CD4-positive, alpha-beta T cell treated with Interleukin-17A for 1 hour (primary cell): Measurements from ENCODE around the gene OR13C5.
"Not testable (repeated sequence)": the region's sequence is repeated elsewhere in the genome, so short reads cannot be mapped to it uniquely, and the experiment has no call there.

Experiments used
- DNase-seq: peaks from one replicate; pipeline ENCODE4 v3.0.0-alpha.2; 2020

The OR13C5 gene, protein sequence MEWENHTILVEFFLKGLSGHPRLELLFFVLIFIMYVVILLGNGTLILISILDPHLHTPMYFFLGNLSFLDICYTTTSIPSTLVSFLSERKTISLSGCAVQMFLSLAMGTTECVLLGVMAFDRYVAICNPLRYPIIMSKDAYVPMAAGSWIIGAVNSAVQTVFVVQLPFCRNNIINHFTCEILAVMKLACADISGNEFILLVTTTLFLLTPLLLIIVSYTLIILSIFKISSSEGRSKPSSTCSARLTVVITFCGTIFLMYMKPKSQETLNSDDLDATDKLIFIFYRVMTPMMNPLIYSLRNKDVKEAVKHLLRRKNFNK

DNA sequence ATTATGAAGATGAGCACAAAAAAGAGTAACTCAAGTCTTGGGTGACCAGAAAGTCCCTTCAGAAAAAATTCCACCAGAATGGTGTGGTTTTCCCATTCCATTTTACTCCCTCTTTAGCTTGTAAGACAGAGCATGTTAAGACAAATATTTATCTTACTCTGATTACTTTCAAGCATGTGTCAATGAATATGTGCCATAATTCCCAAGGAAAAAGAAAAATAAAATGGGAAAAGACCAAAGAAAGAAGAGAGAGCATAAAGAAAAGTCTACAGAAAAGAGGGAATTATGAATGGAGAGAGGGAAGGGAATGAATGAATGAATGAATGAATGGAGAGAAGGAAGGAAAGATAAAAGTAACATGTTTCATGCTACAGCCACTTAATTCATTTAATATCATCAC, at the start of gene OR13C5:
Gene OR13C5, minus strand, starts transcription at position 101 of the 400 bp plus-strand sequence. Its CDS starts 0 bp downstream, at position 101.
- DNase-seq: not testable (repeated sequence)

DNA sequence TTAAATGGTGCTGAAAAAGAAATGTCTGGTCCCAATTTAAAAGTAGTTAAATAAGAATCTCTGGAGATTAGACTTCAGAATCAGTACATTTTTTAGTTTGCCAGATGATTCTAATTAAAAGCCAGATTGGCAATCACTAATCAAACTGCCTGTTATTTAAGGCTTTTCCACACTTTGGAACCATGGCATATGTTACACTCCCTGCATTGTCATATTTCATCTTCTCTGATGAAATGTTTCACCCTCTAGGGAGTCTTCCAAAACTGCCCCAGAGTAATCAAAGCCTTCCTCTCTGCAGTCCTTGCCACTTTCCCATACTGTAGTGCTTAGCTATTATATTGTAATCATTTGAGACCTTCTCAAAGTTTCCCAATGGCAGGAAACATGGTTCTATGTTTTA, 36.2 kb upstream of the OR13C5 start:
- DNase-seq: no peak

DNA sequence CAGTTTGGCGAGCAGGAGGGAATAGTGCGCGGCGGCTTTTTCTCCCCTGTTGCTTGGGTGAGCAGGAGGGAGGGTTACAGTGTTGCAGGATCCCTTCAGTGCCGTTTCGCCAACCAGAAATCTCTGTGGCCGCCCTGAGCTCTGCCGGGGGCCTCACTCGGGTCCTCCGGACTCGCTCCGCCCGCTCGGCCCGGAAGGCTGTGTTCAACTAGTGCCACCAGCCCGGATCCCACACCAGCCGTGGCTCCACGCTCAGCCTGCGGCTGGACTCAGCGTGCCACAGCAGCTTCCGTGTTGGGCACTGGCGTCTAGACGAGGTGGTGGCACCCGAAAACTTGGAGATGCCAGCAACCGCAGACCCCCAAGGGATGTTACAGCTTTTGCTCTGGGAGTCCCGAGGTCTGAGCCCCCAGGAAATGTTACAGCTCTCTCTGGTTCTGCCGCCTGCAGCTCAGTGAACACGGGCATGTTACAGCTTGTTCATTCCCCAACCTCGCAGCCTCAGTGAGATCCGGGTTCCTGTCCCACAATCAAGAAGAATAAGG, 34.8 kb upstream of the OR13C5 start:
- no peak for DNase-seq

DNA sequence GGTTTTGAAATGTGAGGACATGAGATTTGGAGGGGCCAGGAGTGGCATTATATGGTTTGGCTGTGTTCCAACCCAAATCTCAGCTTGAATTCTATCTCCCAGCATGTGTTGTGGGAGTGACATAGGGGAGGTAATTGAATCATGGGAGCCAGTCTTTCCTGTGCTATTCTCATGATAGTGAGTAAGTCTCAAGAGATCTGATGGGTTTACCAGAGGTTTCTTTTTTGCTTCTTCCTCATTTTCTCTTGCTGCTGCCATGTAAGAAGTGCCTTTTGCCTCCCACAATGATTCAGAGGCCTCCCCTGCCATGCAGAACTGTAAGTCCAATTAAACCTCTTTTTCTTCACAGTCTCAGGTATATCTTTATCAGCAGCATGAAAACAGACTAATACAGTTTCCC, 26.8 kb upstream of the OR13C5 start:
- DNase-seq: not testable (repeated sequence)

DNA sequence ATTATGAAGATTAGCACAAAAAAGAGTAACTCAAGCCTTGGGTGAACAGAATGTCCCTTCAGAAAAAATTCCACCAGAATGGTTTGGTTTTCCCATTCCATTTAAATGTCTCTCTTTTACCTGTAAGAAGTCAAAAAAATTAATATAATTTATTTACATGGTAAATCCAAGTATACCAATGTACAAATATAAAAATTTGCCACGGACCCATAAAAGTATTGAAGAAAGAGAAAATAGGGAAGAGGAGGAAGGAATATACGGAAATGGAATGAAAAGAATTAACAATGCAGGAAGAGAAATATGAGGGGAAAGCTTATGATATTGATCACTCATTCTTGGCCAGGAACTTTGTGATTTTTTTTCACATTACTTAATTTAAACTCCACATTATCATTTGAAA, 18.9 kb upstream of the OR13C5 start, which contains the start of gene OR13C9:
Gene OR13C9, minus strand, starts transcription at position 101 of the 400 bp plus-strand sequence. Its CDS starts 0 bp downstream, at position 101.
- DNase-seq: no peak

DNA sequence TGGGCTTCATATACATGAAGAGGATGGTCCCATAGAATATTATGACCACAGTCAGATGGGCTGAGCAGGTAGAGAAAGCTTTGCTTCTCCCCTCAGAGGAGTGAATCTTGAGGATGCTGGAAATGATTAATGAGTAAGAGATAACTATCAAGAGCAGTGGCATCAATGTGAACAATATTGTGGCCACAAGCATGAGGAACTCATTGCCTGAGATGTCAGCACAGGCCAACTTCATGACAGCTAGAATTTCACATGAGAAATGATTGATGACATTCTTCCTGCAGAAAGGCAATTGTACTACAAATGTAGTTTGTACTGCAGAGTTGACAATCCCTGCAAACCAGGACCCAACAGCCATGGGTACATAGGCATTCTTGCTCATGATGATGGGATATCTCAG, 18.2 kb upstream of the OR13C5 start:
- DNase-seq: no peak

DNA sequence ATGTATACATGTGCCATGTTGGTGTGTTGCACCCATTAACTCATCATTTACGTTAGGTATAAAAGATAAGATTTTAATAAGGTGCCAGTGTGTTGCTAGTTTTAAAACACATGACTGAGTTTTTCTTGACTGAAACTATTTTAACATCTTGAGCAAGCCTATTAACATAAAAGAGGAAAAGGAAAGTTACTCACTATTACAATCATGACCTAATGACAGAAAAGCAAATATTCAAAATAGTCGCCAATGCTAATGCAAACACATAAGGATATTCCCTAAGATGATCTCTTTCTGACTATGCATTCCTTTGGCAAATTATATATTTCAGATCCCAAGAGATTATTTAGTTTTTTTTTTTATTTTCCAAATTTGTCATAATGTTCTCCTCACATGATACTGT, 12.0 kb upstream of the OR13C5 start:
- DNase-seq: no peak

DNA sequence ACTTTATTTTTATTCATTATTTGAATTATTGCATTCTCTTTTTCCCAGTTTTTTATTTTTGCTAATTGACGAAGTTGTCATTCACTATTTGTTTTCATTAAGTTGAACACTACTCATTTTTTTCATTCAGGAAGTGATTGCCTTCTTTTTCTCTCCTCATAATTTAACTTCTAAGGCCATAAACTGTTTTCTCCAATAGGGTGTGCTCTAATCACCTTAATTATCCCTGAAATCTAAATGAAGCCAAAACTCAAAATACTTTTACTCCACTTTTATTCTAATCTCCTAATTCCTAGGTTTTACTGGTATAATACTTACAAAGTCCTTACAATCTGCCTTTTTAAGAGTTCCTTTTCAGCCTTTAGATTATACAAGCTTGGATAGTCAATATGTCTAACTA, 9.1 kb upstream of the OR13C5 start:
- DNase-seq: no peak

DNA sequence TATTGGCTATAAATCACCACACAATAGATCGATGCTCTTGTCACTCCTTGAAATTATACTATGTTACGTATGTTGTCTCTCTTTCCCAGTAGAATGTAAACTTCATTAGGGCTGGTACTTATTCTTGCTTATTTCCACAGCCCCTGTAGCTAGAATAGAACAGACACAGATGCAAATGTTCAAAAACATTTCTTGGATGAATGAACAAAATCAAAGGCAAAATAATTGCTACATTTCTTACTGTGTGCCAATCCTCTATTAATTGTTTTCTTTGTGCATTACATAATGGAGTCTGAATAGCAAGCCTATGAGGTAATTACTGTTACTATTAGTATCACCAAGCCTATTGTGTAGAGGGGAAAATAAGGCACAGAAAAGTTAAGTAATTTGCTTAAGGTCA, 6.9 kb upstream of the OR13C5 start:
- no peak for DNase-seq

DNA sequence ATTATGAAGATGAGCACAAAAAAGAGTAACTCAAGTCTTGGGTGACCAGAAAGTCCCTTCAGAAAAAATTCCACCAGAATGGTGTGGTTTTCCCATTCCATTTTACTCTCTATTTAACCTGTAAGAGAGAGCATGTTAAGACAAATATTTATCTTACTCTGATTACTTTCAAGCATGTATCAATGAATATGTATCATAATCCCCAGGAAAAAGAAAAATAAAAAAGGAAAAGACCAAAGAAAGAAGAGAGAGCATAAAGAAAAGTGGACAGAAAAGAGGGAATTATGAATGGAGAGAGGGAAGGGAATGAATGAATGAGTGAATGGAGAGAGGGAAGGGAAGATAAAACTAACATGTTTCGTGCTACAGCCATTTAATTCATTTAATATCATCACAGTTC, 6.3 kb upstream of the OR13C5 start, which contains the start of gene OR13C2:
Gene OR13C2, minus strand, starts transcription at position 101 of the 400 bp plus-strand sequence. Its CDS starts 0 bp downstream, at position 101.
- not testable (repeated sequence) for DNase-seq

DNA sequence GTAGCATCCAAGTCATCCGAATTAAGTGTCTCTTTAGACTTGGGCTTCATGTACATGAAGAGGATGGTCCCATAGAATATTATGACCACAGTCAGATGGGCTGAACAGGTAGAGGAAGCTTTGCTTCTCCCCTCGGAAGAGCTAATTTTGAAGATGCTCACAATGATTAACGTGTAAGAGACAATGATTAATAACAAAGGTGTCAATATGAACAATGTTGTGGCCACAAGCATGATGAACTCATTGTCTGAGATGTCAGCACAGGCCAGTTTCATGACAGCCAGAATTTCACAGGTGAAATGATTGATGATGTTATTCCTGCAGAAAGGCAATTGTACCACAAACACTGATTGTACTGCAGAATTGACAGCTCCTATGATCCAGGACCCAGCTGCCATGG, 5.6 kb upstream of the OR13C5 start:
- DNase-seq: no peak

DNA sequence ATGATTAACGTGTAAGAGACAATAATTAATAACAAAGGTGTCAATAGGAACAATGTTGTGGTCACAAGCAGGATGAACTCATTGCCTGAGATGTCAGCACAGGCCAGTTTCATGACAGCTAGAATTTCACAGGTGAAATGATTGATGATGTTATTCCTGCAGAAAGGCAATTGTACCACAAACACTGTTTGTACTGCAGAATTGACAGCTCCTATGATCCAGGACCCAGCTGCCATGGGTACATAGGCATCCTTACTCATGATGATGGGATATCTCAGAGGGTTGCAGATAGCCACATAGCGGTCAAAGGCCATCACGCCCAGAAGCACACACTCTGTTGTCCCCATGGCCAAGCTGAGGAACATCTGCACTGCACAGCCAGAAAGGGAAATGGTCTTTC, 464 bp downstream of the OR13C5 start:
- not testable (repeated sequence) for DNase-seq

DNA sequence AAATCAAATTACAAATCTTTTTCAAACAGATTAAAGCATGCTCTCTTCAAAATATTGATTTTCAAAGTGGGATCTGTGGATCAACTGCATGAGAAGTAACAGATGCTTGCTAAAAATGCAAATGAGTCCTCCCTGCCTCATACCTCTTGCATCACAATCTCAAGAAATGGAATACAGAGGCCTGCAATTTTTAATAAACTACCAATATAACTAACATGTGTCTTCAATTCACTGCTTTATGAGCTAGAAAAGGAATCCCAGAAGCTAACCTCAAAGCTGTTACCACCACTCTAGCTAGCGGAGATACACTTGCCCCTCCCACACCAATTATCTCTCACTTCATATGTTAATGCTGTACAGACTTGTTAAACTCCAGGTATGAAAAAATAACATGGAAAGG, 9.6 kb downstream of the OR13C5 start:
- no peak for DNase-seq

DNA sequence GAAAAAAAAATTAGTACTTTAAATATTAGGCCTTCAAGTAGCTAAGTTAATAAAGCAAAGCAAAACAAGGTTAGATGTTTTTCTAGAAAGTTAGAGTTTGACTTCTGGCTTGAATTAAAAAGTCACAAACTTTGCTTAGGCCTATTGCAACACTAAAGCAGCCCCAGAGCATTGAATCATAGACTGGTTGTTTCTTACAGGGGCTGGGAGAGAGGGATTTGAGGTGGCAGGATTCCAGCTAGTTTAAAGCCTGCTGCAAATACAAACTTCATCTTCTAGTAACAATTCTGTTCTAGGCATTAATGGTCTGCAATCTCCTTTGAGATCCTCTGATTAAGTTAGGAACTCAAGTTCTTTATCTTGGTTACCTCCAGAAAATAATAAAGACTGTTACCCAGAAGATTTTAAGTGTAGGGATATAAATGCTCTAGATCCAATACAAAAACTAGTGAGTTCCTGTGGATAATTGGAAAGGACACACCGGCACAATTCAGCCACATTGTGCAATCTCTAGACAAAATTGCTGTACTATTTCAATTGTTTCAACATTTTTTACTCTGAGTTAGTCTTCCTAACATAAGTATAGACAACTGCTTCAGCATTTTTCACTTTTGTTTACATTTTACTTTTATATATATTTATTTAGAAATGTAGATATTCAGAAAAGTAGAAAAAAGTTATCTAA, 12.6 kb downstream of the OR13C5 start:
- DNase-seq: no peak

DNA sequence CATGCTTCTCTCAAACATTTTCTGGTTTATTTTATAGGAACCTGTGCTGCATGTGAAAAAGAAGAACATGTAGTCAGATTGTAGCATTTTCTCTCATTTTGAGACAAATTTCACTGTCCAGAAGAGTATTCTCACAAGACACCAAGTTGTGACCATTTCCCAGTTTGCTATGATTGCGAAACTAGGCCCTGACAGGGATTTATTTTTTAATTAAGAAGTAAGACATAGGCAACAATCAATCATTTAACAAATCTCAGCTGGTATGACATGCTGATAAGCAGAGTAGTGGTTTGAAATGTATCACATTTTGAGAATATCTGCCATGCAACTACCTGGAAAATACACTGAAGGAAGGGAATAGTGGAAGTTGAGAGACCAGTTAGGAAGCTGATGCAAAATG, 18.7 kb downstream of the OR13C5 start:
- DNase-seq: no peak

DNA sequence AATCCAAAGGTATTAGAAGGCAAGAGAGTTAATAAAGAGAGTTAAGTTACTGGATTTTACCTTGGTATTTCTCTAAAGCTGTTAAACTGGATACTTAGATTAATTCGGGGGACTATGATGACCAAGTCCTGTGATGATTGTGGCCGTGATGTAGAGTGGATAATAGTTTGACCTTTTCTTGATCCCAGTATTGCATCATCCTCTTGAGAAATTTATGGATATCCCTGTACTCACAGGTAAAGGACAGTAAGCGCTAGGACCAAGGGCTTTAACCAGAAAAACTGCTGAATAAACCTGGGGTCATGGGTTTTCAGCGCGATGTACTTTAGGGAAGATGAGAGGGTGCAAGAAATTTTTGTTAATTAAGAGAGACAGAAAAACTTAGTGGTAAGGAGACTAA, 21.9 kb downstream of the OR13C5 start:
- no peak for DNase-seq

DNA sequence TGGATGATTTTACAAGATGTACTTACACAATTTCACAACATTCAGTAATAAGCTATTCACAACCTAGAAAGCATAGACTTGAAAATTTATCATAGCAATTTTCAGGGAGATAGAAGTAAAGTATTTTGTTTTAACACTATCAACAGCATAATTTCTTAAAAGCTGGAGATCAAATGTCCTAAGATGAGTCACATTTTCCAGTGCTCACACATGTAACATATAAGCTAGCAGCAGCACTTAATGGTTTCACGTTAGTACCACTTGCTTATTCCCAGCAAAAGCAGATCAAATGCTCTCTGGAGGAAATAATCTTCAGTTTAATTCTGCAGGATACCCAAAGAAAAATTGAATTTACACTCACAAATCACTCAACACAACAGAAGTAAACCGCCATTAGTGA, 23.8 kb downstream of the OR13C5 start:
- no peak for DNase-seq

DNA sequence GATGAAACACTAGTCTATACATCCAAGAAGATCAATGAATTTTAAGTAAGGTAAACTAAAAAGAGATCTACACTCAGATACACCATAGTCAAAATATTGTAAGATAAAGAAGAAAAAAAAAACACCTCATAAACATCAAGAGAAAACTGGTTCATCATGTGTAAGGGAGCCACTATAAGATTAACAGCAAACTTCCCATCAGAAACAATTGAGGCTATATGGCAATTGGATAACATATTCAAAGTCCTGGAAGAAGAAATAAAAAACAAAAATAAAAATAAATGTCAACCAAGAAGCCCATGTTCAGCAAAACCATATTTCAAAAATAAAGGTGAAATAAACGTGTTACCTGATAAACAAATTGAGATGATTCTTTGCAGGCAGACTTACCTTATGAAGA, 26.6 kb downstream of the OR13C5 start:
- no peak for DNase-seq

DNA sequence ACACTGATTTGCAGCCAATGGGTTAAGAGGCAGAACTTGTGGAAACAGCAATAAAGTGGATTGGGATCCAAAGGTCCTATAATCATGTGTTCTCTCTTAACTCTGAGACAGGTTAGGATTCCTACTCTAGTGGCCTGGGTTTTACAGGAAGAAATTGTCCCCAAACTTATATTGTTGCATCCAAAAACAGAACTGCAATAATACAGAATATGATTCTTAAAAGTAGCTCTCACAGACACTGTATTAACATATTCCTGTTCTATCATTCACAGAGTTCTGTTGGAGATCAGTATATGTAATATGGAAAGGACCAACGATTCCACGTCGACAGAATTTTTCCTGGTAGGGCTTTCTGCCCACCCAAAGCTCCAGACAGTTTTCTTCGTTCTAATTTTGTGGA, 30.3 kb downstream of the OR13C5 start, which contains the start of gene OR13C8:
Gene OR13C8, plus strand, starts transcription at position 301 of the 400 bp plus-strand sequence. Its CDS starts 0 bp downstream, at position 301.
- no peak for DNase-seq

DNA sequence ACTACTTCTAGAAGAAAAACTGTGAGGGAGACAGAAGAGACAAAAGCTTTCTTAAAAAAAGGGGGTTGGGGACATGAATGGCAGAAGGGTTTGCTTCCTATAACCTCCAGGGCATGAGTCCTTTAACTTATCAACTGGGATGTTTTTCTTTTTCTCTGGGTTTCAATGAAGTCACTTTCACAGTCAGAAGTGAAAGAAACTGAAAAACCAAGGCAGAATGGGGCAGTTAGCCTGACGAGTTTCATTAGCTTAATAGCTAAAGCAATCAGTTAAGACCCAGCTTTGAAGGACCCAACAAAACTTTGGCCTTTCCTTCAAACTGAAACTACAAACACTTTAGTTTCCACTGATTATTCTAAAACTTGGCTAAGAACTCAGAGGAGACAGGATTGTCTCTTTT, 34.9 kb downstream of the OR13C5 start:
- no peak for DNase-seq

DNA sequence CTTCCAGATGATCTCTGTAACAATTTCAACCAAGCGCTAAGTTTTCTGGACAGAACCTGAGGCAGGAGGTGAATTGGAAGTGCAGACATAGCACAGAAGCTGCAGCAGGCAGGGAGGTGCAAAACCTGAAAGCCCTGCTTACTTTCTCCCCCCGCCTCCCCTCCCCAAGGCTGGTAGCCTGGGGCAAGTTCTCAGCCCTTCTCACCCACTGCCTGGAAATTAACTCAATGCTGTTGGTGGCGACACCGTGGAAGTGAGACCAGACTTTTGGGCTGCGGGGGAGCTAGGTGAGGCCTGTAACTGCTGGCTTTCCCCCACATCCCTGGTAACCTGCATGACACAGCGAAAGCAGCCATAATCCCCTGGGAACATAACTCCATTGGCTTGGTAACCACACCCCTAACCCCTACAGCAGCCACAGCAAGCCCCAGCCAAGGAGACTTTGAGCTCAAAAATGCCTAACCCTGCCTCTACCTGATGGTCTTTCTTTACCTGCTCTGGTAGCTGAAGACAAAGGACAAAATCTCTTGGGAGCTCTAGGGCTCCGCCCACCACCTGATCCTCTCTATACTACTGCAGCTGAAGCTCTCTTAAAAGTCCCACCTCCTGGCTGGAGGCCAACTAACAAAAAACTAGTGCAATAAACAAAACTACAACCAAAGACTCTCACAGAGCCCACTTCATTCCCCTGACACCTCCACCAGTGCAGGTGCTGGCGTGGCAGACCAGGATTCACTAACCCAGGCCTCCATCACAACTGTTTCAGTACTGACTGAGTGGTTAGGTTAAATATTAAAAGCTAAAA, 42.2 kb downstream of the OR13C5 start:
- DNase-seq: no peak

DNA sequence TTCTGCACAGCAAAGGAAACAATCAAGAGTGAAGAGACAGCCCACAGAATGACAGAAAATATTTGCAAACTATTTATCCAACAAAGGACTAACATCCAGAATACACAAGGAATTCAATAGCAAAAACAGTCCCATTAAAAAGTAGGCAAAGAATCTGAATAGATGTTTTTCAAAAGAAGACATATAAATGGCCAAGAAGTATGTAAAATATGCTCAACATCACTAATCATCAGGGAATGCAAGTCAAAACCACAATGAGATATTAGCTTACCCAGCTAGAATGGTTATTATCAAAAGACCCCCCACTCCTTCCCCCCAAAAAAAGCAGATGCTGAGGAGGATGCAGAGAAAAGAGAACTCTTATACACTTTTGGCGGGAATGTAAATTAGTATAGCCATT, 43.7 kb downstream of the OR13C5 start:
- no peak for DNase-seq

DNA sequence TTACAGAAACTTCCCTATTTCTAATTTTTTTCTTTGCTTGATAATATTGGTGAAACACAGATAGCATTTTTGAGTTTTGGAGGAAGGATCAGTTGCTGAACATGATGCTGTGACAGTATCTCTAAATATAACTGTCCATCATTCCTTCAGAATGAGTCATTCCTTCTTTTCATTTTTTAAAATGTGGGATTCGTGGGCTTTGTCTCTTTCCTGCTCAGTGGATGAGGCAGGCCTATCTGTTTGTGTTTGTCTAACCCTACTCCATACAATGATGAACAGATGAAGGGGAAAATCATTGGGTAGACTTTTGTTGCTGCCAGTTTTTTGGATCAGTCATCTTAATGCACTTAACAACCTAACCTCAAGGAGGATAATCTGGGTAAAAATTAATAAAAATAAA, 46.0 kb downstream of the OR13C5 start:
- no peak for DNase-seq
